GM23338 (cell line): Measurements from ENCODE around the gene BLACAT1. TPM values are rescaled to one million over a fixed set of nuclear protein-coding genes. Genes with fewer than 3 reads are reported as not detected.

Experiments
- ATAC-seq: fragments of 200-7000 bp; cut with Tn5 transposase; 3 replicates; pipeline ENCODE4 v1.9.1; 2020
- DNase-seq: peaks from one replicate; pipeline ENCODE4 v3.0.0-alpha.2; 2015; ENCODE audit warnings: low spot score
- H2AFZ ChIP-seq: fragments of 200-600 bp; sonication (generic); 2 replicates; pipeline ENCODE4 v1.8.0; 2016; ENCODE audit warnings: antibody characterized with exemption, mild to moderate bottlenecking, moderate library complexity
- H3F3A ChIP-seq: fragments of 200-600 bp; sonication (generic); replicated peaks from 2 replicates; pipeline ENCODE4 v1.8.0; 2017; ENCODE audit warnings: antibody characterized with exemption, mixed run types, low read depth
- H3K27ac ChIP-seq: fragments of 200-600 bp; sonication (generic); 2 replicates; pipeline ENCODE4 v1.6.1; 2016; ENCODE audit warnings: low read depth
- H3K27me3 ChIP-seq: fragments of 200-600 bp; sonication (generic); 2 replicates; pipeline ENCODE4 v1.8.0; 2016; ENCODE audit warnings: mild to moderate bottlenecking, mixed run types, moderate library complexity; ENCODE audit not compliant: insufficient read depth
- H3K36me3 ChIP-seq: fragments of 200-600 bp; sonication (generic); 2 replicates; pipeline ENCODE4 v1.8.0; 2016; ENCODE audit warnings: mild to moderate bottlenecking; ENCODE audit not compliant: insufficient read depth
- H3K4me1 ChIP-seq: fragments of 200-600 bp; sonication (generic); 2 replicates; pipeline ENCODE4 v1.8.0; 2016; ENCODE audit warnings: mild to moderate bottlenecking, moderate library complexity; ENCODE audit not compliant: insufficient read depth
- H3K4me2 ChIP-seq: fragments of 200-600 bp; sonication (generic); 2 replicates; pipeline ENCODE4 v1.7.1; 2017; ENCODE audit warnings: mixed run types
- H3K4me3 ChIP-seq: fragments of 200-600 bp; sonication (generic); 2 replicates; pipeline ENCODE4 v1.6.1; 2016; ENCODE audit warnings: mixed run types
- H3K79me2 ChIP-seq: fragments of 200-600 bp; sonication (generic); replicated peaks from 2 replicates; pipeline ENCODE4 v1.8.0; 2017; ENCODE audit warnings: mild to moderate bottlenecking; ENCODE audit not compliant: insufficient read depth
- H3K9me2 ChIP-seq: fragments of 200-600 bp; sonication (generic); 2 replicates; pipeline ENCODE4 v1.8.0; 2017; ENCODE audit not compliant: insufficient read depth
- H4K20me1 ChIP-seq: fragments of 200-600 bp; sonication (generic); replicated peaks from 2 replicates; pipeline ENCODE4 v1.8.0; 2017; ENCODE audit warnings: mild to moderate bottlenecking; ENCODE audit not compliant: insufficient read depth
- H3K27ac Mint-ChIP-seq: 2 replicates; pipeline ENCODE4 v1.8.0; 2020; ENCODE audit warnings: inconsistent platforms, mild to moderate bottlenecking, moderate library complexity, mixed read lengths
- H3K27me3 Mint-ChIP-seq: 3 replicates; pipeline ENCODE4 v1.8.0; 2022; ENCODE audit warnings: low read depth, mild to moderate bottlenecking, moderate library complexity, mixed read lengths, inconsistent platforms; ENCODE audit not compliant: insufficient read depth, poor library complexity
- H3K36me3 Mint-ChIP-seq: 3 replicates; pipeline ENCODE4 v1.8.0; 2021; ENCODE audit warnings: low read depth, mild to moderate bottlenecking, inconsistent platforms, moderate library complexity, mixed read lengths
- H3K4me1 Mint-ChIP-seq: 3 replicates; pipeline ENCODE4 v1.8.0; 2020; ENCODE audit warnings: mild to moderate bottlenecking, inconsistent platforms, mixed read lengths
- H3K4me3 Mint-ChIP-seq: 3 replicates; pipeline ENCODE4 v1.8.0; 2021; ENCODE audit warnings: moderate library complexity, mild to moderate bottlenecking, inconsistent platforms, mixed read lengths
- H3K9me3 Mint-ChIP-seq: 3 replicates; pipeline ENCODE4 v1.8.0; 2020; ENCODE audit warnings: moderate library complexity, mild to moderate bottlenecking, inconsistent platforms, mixed read lengths
- CREB1 ChIP-seq: fragments of 250-450 bp; sonication (Bioruptor Pico); IDR thresholded peaks from 2 replicates; pipeline ENCODE4 v1.5.0; 2020; ENCODE audit warnings: low read depth, mild to moderate bottlenecking, moderate library complexity
- CTCF ChIP-seq, 2 experiments: fragments of 200-600 bp in 1 of 2; sonication (generic) in 1 of 2; conservative IDR thresholded peaks; 2 replicates each; pipeline versions ENCODE4 v1.5.1 to v1.6.1; 2016 to 2017; ENCODE audit warnings: antibody characterized with exemption in 2 of 2, low read depth in 2 of 2, mild to moderate bottlenecking in 2 of 2, moderate library complexity in 1 of 2
- ETS1 ChIP-seq: IDR thresholded peaks from 2 replicates; pipeline ENCODE4 v1.6.1; 2016; ENCODE audit warnings: antibody characterized with exemption
- EZH2 ChIP-seq: fragments of 200-600 bp; sonication (generic); IDR thresholded peaks from one replicate; pipeline ENCODE4 v1.8.0; 2017; ENCODE audit warnings: antibody characterized with exemption, mild to moderate bottlenecking, low read depth; ENCODE audit not compliant: unreplicated experiment
- EZH2phosphoT487 ChIP-seq: fragments of 200-600 bp; sonication (generic); IDR thresholded peaks from one replicate; pipeline ENCODE4 v1.8.1; 2018; ENCODE audit warnings: antibody characterized with exemption; ENCODE audit not compliant: unreplicated experiment
- JUNB ChIP-seq: IDR thresholded peaks from one replicate; pipeline ENCODE4 v1.6.1; 2016; ENCODE audit warnings: antibody characterized with exemption; ENCODE audit not compliant: unreplicated experiment
- NANOG ChIP-seq: IDR thresholded peaks from 2 replicates; pipeline ENCODE4 v1.6.1; 2016; ENCODE audit warnings: antibody characterized with exemption, borderline replicate concordance
- REST ChIP-seq: IDR thresholded peaks from one replicate; pipeline ENCODE4 v1.6.1; 2018; ENCODE audit warnings: antibody characterized with exemption; ENCODE audit not compliant: unreplicated experiment
- STAT1 ChIP-seq: IDR thresholded peaks from one replicate; pipeline ENCODE4 v1.6.1; 2016; ENCODE audit warnings: antibody characterized with exemption; ENCODE audit not compliant: unreplicated experiment
- ZNF331 ChIP-seq: fragments of 250-450 bp; sonication (Bioruptor Pico); IDR thresholded peaks from 2 replicates; pipeline ENCODE4 v1.5.0; 2020; ENCODE audit warnings: low read depth, mild to moderate bottlenecking, moderate library complexity
- polyA plus RNA-seq: library from polyadenylated mRNA; unstranded; fragments of >200 nt; fragmentation: Nextera tagmentation; extraction: Ambion mirVana; gene quantifications from 2 replicates; pipeline ENCODE4 v1.2.1, GENCODE V29; 2016
- total RNA-seq: library from RNA; depleted of rRNA; stranded (reverse); fragments of >200 nt; shearing (Covaris generic); gene quantifications from 2 replicates; pipeline ENCODE4 v1.2.3, GENCODE V29; 2014

BLACAT1 gene
- total and polyA plus RNA-seq, 2 experiments from 2014 or later: 1.6 to 6.2 TPM

- no peak for TF ChIP-seq CREB1
- TF ChIP-seq EZH2: no peak
- no peak for TF ChIP-seq REST
- no peak for TF ChIP-seq ETS1
- TF ChIP-seq NANOG: no peak
- no peak for TF ChIP-seq ZNF331
- no peak for TF ChIP-seq STAT1
- TF ChIP-seq EZH2phosphoT487: no peak
- no peak for TF ChIP-seq CTCF (conservative IDR thresholded peaks at IDR 0.05; ENCODE audit: low read depth in 2 of 2)
- no peak for TF ChIP-seq JUNB
- Histone ChIP-seq H3K4me2 (peak overlapping the region; percentile 91), H4K20me1 (peaks cover 7% of the 10 kb centered on the region; the same call in 1 of the 2 replicates), H3K27me3 (peaks cover 50% of the 10 kb centered on the region), H2AFZ (no peak overlapping the region), H3K27ac (no peak overlapping the region), H3K4me1 (peaks cover 68% of the 10 kb centered on the region), H3K79me2 (peaks cover 11% of the 10 kb centered on the region; the same call in 1 of the 2 replicates), H3F3A (peaks cover 24% of the 10 kb centered on the region), H3K4me3 (peak overlapping the region; percentile 52; the same call in 1 of the 2 replicates), H3K9me2 (no peaks in the 10 kb centered on the region), H3K36me3 (no peaks in the 10 kb centered on the region)
- Mint-ChIP-seq H3K27ac (peak overlapping the region; percentile 95), H3K9me3 (no peaks in the 10 kb centered on the region; the same call in 2 of the 3 replicates), H3K36me3 (peaks cover 24% of the 10 kb centered on the region), H3K27me3 (peaks cover 23% of the 10 kb centered on the region), H3K4me3 (peak overlapping the region; percentile 80; the same call in 1 of the 3 replicates), H3K4me1 (peaks cover 68% of the 10 kb centered on the region)
- ATAC-seq (no peak), DNase-seq (no peak)
Observed at GRCh38 chr1:205452364-205452763, 3.5 kb downstream of the BLACAT1 start.
